Left lung (tissue), 10 donors: Measurements from ENCODE around the gene GINS3. TPM values are rescaled to one million over a fixed set of nuclear protein-coding genes. Genes with fewer than 3 reads are reported as not detected.

Source experiments
- ATAC-seq: fragments of 200-7000 bp; cut with Tn5 transposase; one replicate; pipeline ENCODE4 v1.9.1; 2020; ENCODE audit warnings: moderate library complexity
- DNase-seq, 4 donors: peaks; one replicate each; pipeline ENCODE4 v3.0.0-alpha.2; 2013 to 2020
- H3K27ac ChIP-seq, 2 donors: fragments of 200-600 bp; sonication (generic) in 1 of 2; one replicate each; pipeline versions ENCODE4 v1.5.0 to v1.8.0; 2020 to 2021
- H3K27me3 ChIP-seq, 2 donors: fragments of 200-600 bp; sonication (generic) in 1 of 2; one replicate each; pipeline versions ENCODE4 v1.5.0 to v1.8.0; 2020 to 2021
- H3K36me3 ChIP-seq, 2 donors: fragments of 200-600 bp; sonication (generic) in 1 of 2; one replicate each; pipeline versions ENCODE4 v1.5.0 to v1.8.0; 2020 to 2021
- H3K4me1 ChIP-seq, 2 donors: fragments of 200-600 bp; one replicate each; pipeline ENCODE4 v1.8.0; 2021
- H3K4me3 ChIP-seq, 2 donors: fragments of 200-600 bp; sonication (generic) in 1 of 2; one replicate each; pipeline versions ENCODE4 v1.5.0 to v1.8.0; 2020 to 2021; ENCODE audit warnings: mild to moderate bottlenecking in 1 of 2
- H3K9me3 ChIP-seq, 2 donors: fragments of 200-600 bp; sonication (generic) in 1 of 2; one replicate each; pipeline versions ENCODE4 v1.5.0 to v1.8.0; 2020 to 2021
- intact Hi-C, 2 donors: fragments of 100-400 bp; cut with DNase I; formaldehyde crosslinking; loops; one replicate each; pipeline versions ENCODE4 v1.11.2 to v1.14.2; 2022
- polyA plus RNA-seq, 6 donors: library from polyadenylated mRNA; unstranded; fragments of 120-200 nt; gene quantifications; one replicate each; pipeline ENCODE4 v1.2.1, GENCODE V29; 2013; ENCODE audit not compliant: insufficient read length in 6 of 6
- total RNA-seq, 2 donors: library from RNA; stranded (reverse); fragmentation: NEBNext Ultra II Directional; extraction: Animal tissue kit (Norgen Biotek cat#: 25700); gene quantifications; one replicate each; pipeline ENCODE4 v1.2.1, GENCODE V29; 2021
- TF ChIP-seq, protein P1 (sequence below), 2 donors: fragments of 200-600 bp; sonication (generic) in 1 of 2; IDR thresholded peaks; one replicate each; pipeline versions ENCODE4 v1.5.0 to v1.8.0; 2021; ENCODE audit warnings: antibody characterized with exemption in 2 of 2
- donor health status: DM: no; HTN: yes; CAD: no.
- donor health status: DM: no; HTN: no; CAD: no.

Gene GINS3
- total and polyA plus RNA-seq, 8 donors, result 4.8 to 14.6 (median 10.3) TPM

GRCh38 chr16:58433569-58433951, 41.3 kb downstream of the GINS3 start:
- H3K4me3 ChIP-seq, result no peak overlapping the region
- TF ChIP-seq, protein P1, sequence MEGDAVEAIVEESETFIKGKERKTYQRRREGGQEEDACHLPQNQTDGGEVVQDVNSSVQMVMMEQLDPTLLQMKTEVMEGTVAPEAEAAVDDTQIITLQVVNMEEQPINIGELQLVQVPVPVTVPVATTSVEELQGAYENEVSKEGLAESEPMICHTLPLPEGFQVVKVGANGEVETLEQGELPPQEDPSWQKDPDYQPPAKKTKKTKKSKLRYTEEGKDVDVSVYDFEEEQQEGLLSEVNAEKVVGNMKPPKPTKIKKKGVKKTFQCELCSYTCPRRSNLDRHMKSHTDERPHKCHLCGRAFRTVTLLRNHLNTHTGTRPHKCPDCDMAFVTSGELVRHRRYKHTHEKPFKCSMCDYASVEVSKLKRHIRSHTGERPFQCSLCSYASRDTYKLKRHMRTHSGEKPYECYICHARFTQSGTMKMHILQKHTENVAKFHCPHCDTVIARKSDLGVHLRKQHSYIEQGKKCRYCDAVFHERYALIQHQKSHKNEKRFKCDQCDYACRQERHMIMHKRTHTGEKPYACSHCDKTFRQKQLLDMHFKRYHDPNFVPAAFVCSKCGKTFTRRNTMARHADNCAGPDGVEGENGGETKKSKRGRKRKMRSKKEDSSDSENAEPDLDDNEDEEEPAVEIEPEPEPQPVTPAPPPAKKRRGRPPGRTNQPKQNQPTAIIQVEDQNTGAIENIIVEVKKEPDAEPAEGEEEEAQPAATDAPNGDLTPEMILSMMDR (IDR thresholded peaks at IDR 0.05), result no peak
- ATAC-seq (no peak), DNase-seq (no peak)
- no peaks in the 10 kb centered on the region for H3K4me1 ChIP-seq
- no peak overlapping the region for H3K27ac ChIP-seq
- peaks cover 0 to 18% of the 10 kb centered on the region in 2 donors for H3K27me3 ChIP-seq
- no peaks in the 10 kb centered on the region for H3K9me3 ChIP-seq
- no peaks in the 10 kb centered on the region for H3K36me3 ChIP-seq
- intact Hi-C loops, result no loop called here

DNA sequence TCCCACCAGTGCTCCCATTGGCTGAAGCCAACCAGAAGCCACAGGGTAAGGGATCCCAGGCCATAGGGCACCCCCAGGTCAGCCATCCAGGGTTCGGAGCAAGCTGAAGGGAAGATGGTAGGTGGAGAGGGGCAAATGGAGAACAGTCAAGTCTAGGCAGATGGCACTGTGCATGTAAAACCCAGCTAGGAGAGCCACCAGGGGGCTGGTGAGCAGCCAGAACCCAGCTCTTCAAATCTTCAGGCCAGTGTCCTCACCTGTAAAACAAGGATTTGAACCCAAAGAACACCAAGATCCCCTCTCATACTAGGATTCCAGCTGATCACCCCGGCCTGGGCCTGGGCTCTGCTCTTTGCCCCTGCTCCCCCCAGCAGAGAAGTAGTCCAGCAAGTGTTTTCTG, 43.5 kb downstream of the GINS3 start:
- Histone ChIP-seq H3K4me1 (no peaks in the 10 kb centered on the region), H3K9me3 (no peaks in the 10 kb centered on the region), H3K27me3 (no peaks in the 10 kb centered on the region), H3K4me3 (no peak overlapping the region), H3K27ac (no peak overlapping the region), H3K36me3 (no peaks in the 10 kb centered on the region)
- TF ChIP-seq, protein P1 (IDR thresholded peaks at IDR 0.05), result no peak
- DNase-seq, result no peak
- ATAC-seq, result no peak
- intact Hi-C loops, result no loop called here

- TF ChIP-seq, protein P1 (IDR thresholded peaks at IDR 0.05), result no peak
- Histone ChIP-seq H3K4me3 (no peak overlapping the region), H3K27ac (no peak overlapping the region)
Measured at GRCh38 chr16:58440131-58440530, 47.9 kb downstream of the GINS3 start.

GRCh38 chr16:58442547-58442946, 50.3 kb downstream of the GINS3 start:
- H3K4me3 ChIP-seq, result no peak overlapping the region
- TF ChIP-seq, protein P1 (IDR thresholded peaks at IDR 0.05), result no peak
- H3K27ac ChIP-seq, result no peak overlapping the region
- no peak for DNase-seq
- no peaks in the 10 kb centered on the region for H3K4me1 ChIP-seq
- H3K36me3 ChIP-seq, result no peaks in the 10 kb centered on the region
- H3K27me3 ChIP-seq, result peaks cover 0 to 18% of the 10 kb centered on the region in 2 donors
- no peak for ATAC-seq
- no peaks in the 10 kb centered on the region for H3K9me3 ChIP-seq
- intact Hi-C loops, result no loop called here

More at GRCh38 chr16:58440131-58440530, 47.9 kb downstream of the GINS3 start:
- Histone ChIP-seq H3K36me3 (no peaks in the 10 kb centered on the region), H3K9me3 (no peaks in the 10 kb centered on the region), H3K27me3 (peaks cover 0 to 18% of the 10 kb centered on the region in 2 donors), H3K4me1 (no peaks in the 10 kb centered on the region)
- DNase-seq (no peak), ATAC-seq (no peak)
- intact Hi-C loops, result no loop called here

DNA sequence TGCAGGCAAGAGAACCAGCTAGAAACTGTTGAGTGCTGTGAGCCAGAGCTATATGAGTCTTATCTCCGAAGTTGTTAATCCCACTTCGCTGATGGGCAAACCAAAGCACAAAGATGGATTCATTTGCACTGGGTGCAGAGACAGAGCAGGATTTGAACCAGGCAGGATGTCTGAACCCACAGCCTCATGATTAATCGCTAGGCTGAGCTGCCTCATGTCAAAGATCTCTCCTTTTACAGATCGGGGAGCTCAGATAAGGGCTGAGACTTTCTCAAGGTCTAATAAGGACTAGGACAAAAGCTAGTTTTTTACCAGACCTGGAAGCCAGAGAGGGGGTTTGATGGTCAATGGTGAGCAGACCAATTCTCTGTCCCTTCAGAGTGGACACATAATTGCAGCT, 51.5 kb downstream of the GINS3 start:
- TF ChIP-seq, protein P1 (IDR thresholded peaks at IDR 0.05), result no peak
- H3K36me3 ChIP-seq, result no peaks in the 10 kb centered on the region

More for the DNA sequence above, 51.5 kb downstream of the GINS3 start:
- ATAC-seq (no peak), DNase-seq (no peak)
- Histone ChIP-seq H3K9me3 (no peaks in the 10 kb centered on the region), H3K27ac (no peak overlapping the region), H3K4me1 (no peaks in the 10 kb centered on the region), H3K27me3 (peaks cover 0 to 18% of the 10 kb centered on the region in 2 donors), H3K4me3 (no peak overlapping the region)
- intact Hi-C loops, result no loop called here
